IMR-90 (cell line): Measurements from ENCODE around the gene TRPM7.

Experiments
- CTCF ChIP-seq: conservative IDR thresholded peaks from 2 replicates; pipeline ENCODE4 v1.5.1; 2012; ENCODE audit warnings: mild to moderate bottlenecking, low read depth, low read length, improper control_type of control experiment
- ELK1 ChIP-seq: fragments of 150-350 bp; IDR thresholded peaks from 2 replicates; pipeline ENCODE4 v1.6.1; 2016; ENCODE audit warnings: low read depth, mild to moderate bottlenecking, low read length, moderate library complexity, borderline replicate concordance
- FOS ChIP-seq: fragments of 150-350 bp; IDR thresholded peaks from 2 replicates; pipeline ENCODE4 v1.6.1; 2016; ENCODE audit warnings: low read depth, low read length
- MAFK ChIP-seq: IDR thresholded peaks from 2 replicates; pipeline ENCODE4 v1.6.1; 2012; ENCODE audit warnings: low read depth, low read length, improper control_type of control experiment
- MXI1 ChIP-seq: IDR thresholded peaks from 2 replicates; pipeline ENCODE4 v1.6.1; 2012; ENCODE audit warnings: low read depth, mild to moderate bottlenecking, low read length, moderate library complexity, borderline replicate concordance
- POLR2A ChIP-seq: IDR thresholded peaks from 2 replicates; pipeline ENCODE4 v1.6.1; 2012; ENCODE audit warnings: mild to moderate bottlenecking, low read depth, low read length
- RAD21 ChIP-seq: IDR thresholded peaks from 2 replicates; pipeline ENCODE4 v1.6.1; 2012; ENCODE audit warnings: low read length, improper control_type of control experiment
- RFX5 ChIP-seq: IDR thresholded peaks from 2 replicates; pipeline ENCODE4 v1.8.0; 2012; ENCODE audit warnings: low read depth, mild to moderate bottlenecking, low read length, moderate library complexity
- USF2 ChIP-seq: fragments of 150-350 bp; IDR thresholded peaks from 2 replicates; pipeline ENCODE4 v1.6.1; 2017; ENCODE audit warnings: mild to moderate bottlenecking, antibody characterized with exemption, low read length, low read depth

- no peak for TF ChIP-seq CTCF
- TF ChIP-seq MAFK: no peak
- no peak for TF ChIP-seq POLR2A
- TF ChIP-seq FOS: no peak
- no peak for TF ChIP-seq USF2
- TF ChIP-seq RFX5: no peak
- no peak for TF ChIP-seq MXI1
- no peak for TF ChIP-seq RAD21
- TF ChIP-seq ELK1: no peak
These were observed 129.8 kb downstream of the TRPM7 start for GRCh38 chr15:50556642-50557371.
